Cardiac fibroblast (primary cell): Measurements from ENCODE around the gene ABR.
"Not testable (repeated sequence)": the region's sequence is repeated elsewhere in the genome, so short reads cannot be mapped to it uniquely, and the experiment has no call there.

Experiments used
- DNase-seq, 2 donors: peaks; one replicate each; pipeline versions ENCODE4 v3.0.0 to v3.0.0-alpha.2; 2010; ENCODE audit warnings: low read depth in 2 of 2
- H3K4me3 ChIP-seq, 2 donors: replicated peaks in 1 of 2; 1 replicate in 1 of 2; 2 replicates in 1 of 2; pipeline ENCODE4 v1.5.1; 2011; ENCODE audit warnings: low read depth in 2 of 2, low read length in 2 of 2, mild to moderate bottlenecking in 2 of 2, moderate library complexity in 1 of 2
- TF ChIP-seq, protein P1 (sequence below): IDR thresholded peaks from one replicate; pipeline ENCODE4 v1.5.1; 2011; ENCODE audit warnings: low read depth, mild to moderate bottlenecking, low read length, inconsistent platforms

Gene ABR

DNA sequence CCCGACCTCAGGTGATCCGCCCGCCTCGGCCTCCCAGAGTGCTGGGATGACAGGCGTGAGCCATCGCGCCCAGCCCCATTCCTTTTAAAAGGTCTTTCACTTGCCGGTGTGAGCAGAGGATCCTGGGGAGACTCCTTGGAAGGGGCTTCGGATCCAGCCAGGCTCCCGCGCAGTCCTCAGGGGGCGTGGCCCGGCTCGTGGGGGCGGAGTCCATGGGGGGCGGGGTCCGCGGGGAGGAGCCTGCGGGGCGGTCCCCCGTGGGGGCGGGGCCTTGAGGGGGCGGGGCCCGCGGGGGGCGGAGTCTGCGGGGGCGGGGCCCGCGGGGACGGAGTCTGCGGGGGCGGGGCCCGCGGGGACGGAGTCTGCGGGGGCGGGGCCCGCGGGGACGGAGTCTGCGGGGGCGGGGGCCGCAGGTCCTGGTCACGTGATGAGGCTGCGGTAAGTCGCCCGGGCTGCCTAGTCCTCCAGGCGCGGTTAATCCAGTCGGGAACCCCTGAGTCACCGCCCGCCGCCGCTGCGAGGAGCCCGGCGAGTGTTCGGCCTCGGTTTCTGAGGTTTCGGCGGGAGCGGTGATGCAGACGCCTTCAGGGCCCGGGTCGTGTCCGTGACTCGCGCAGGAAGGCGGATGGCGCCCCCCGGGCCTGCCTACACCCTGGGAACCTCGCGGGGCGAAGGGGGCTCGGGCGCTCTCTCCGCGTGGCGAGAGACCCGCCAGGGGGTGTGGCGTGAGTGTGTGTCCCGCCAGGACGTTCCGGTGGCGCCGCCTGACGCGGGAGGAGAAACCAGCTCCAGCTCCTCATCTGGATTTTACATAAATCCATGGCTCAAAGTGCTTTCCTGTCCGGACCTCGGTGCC, 23.6 kb upstream of the ABR start:
- DNase-seq: peak; percentile 67 to 70
- peak overlapping the region; percentile 57 to 63 for H3K4me3 ChIP-seq
- TF ChIP-seq, protein P1, sequence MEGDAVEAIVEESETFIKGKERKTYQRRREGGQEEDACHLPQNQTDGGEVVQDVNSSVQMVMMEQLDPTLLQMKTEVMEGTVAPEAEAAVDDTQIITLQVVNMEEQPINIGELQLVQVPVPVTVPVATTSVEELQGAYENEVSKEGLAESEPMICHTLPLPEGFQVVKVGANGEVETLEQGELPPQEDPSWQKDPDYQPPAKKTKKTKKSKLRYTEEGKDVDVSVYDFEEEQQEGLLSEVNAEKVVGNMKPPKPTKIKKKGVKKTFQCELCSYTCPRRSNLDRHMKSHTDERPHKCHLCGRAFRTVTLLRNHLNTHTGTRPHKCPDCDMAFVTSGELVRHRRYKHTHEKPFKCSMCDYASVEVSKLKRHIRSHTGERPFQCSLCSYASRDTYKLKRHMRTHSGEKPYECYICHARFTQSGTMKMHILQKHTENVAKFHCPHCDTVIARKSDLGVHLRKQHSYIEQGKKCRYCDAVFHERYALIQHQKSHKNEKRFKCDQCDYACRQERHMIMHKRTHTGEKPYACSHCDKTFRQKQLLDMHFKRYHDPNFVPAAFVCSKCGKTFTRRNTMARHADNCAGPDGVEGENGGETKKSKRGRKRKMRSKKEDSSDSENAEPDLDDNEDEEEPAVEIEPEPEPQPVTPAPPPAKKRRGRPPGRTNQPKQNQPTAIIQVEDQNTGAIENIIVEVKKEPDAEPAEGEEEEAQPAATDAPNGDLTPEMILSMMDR: peak; percentile 5

DNA sequence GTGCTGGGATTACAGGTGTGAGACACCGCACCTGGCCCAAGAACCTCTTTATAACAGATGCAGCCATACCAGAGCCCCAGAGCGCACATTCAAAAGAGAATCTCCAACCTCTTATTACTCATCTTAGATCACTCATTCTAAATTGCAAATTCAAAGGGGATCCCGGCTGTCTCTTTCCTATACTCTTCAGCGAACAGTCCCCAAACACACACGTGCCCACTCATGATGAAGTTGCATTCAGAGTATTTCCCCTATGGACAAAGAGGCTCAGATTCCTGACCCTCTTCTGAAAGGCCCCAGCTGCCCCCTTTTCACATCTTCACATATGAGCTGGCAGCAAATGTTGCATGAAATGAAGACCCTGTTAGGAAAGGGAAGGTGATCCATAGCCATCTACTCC, 22.5 kb upstream of the ABR start:
- no peak for DNase-seq
- TF ChIP-seq, protein P1: no peak
- no peak overlapping the region for H3K4me3 ChIP-seq

DNA sequence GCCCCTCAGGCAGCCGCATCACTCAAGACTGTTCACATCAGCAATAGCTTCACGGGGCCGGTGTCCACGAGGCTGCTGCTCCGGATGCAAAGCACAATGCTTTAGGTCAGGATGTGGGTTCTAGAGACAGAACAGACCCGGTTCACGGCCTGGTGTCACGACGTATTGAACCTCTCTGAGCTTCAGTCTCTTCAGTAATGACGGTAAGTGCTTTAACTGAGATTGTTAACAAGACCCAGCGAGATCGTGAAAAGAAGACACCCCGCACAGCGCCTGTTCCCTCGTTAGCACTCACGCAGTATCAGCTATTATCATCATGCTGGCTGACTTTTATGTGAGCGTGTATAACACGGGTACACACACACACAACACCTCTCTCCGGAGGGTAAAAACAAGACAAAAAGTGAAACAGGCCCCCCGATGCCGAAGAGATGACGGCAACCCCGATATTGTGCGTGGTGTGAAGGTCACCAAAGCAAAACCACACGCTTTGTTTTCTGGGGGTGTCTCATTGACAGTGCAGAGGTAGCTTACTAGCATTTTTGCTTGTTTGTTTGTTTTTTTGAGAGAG, 21.4 kb upstream of the ABR start:
- TF ChIP-seq, protein P1: no peak
- DNase-seq: no peak
- H3K4me3 ChIP-seq: no peak overlapping the region

DNA sequence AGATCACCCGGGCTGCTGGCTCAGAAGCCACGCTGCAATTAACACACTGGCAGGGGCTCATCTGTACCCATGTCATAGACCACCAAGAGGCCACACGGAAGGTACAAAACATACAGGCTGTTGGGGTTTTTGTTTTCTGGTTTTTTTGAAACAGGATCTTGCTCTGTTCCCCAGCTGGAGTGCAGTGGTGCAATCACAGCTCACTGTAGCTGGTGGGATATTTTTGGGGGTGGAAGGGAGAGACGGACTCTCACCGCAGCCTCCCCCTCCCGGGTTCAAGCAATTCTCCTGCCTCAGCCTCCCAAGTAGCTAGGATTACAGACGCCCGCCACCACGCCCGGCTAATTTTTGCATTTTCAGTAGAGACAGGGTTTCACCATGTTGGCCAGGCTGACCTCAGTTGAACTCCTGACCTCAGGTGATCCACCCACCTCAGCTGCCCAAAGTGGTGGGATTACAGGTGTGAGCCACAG, 19.5 kb upstream of the ABR start:
- H3K4me3 ChIP-seq, DNase-seq: not testable (repeated sequence)

DNA sequence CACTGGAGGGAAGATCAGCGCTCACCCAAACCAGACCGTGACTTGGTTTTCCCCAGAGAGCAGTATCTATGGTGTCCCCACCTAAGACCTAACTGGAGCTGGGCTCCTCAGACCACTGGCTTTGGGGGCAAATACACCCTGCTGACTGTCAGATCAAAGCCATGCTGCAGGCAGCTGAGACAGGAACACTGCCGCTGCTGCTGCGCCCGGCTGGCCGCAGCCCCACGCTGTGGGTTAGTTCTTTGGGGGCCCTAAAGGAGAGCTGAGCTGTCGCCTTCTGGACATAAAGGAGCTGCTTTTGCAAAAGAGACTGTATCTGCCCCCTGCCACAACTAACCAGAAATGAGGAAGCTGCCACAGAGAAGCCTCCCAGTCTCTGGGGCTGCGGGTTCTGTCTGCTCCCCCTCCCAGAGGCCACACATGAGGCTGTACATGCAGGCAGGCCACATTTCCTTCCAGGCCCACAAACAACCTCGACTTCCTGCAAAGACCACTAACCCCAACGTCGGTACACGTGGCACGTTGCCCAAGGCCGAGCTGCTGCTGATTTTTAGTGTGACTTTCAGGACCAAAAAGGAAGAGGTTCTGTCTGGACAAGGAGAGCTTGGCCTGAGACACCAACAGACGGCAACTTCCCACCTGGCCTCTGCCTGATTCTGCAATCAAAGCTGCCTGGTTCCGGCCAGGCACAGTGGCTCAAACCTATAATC, 18.2 kb upstream of the ABR start:
- TF ChIP-seq, protein P1: no peak
- DNase-seq: peak in 1 of 2 donors; percentile 79
- no peak overlapping the region for H3K4me3 ChIP-seq

DNA sequence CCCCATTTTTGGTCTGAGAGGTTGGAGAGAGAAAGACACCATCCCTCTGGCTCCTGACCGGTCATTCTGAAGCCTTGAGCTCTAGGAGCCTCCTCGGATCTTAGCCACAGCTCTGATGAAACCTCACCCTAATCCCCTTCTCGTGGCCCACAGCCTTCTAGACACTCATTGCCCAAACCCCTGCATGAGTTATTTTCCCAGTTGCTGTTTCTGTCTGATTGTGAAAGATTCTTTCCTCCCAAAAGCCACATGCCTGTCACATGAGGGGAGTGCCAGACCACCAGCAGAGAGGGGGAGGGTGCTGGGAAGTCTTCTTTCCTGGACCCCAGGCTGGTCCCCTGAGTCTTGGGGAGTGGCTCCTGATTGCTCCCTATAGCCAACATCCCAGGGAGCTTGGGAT, 17.6 kb upstream of the ABR start:
- TF ChIP-seq, protein P1: no peak
- DNase-seq: peak; percentile 34 to 90
- no peak overlapping the region for H3K4me3 ChIP-seq

DNA sequence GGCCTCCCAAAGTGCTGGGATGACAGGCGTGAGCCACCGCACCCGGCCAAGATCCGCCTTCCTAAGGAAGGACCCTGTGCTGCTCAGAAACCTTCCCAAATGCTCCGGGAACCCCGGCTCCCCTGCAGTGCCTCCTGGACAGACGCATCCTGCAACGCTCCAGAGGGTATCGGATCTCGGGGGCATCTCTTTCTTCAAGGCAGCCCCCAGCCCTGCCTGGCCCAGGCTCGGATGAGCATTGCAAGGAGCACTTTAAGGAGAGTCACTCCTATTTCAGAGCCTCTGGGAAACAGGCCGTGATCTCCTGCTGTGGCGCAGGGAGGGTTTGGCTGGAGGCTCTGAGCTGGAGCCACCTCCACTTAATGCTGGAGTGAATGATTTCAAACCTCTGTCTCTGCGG, 17.2 kb upstream of the ABR start:
- TF ChIP-seq, protein P1: no peak
- no peak overlapping the region for H3K4me3 ChIP-seq
- DNase-seq: no peak
